ENCODE measurements around the gene TFPT.

Gene TFPT, protein sequence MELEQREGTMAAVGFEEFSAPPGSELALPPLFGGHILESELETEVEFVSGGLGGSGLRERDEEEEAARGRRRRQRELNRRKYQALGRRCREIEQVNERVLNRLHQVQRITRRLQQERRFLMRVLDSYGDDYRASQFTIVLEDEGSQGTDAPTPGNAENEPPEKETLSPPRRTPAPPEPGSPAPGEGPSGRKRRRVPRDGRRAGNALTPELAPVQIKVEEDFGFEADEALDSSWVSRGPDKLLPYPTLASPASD

DNA sequence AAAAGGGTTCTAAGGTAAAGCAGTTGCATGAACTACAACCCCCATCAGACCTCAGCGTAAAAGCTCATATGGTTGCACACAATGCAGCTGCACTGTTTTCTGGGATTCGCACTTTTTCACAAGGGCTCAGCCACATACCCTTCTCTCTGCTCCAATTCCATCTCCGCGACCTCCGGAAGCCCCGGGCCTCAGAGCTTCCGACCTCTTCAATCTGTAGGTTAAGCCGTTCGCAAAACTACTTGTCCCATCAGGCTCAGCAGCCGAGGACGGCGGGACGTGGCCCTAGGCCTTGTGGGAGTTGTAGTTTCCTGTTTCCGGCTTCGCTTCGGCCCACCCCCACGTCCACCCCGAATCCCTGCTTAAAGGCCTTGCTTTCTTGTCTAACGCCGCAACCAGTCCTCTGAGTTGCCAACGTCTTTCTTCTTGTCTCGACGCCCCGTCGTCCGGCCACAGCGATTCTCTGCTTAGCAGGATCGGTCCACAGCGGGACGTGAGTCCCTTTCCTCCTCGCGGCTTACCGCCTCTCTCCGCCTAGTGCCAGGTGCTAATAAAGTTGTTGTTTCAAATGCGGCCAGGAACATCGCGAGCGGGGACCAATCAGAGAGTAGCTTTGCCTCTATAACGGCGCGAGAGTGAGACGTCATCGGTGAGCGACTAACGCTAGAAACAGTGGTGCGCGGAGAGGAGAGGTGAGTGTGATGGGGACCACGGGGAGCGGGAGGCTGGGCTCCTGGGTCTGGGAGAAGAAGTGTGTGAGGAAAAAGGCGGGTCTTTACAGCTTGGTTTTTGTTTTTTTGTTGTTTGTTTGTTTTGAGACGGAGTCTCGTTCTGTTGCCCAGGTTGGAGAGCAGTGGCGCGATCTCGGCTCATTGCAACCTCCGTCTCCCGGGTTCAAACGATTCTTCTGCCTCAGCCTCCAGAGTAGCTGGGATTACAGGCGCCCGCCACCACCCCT, at the start of gene TFPT, which contains the start of gene PRPF31:
TFPT (minus strand) TSS at position 549 of the 955 bp plus-strand sequence; CDS start at position 161, 388 bp downstream.
PRPF31 (plus strand) TSS at position 646 of the 955 bp plus-strand sequence. CDS start 2,525 bp downstream, outside the sequence.
- DNase-seq (ENCODE audit: low spot score) = peak; percentile 97

DNA sequence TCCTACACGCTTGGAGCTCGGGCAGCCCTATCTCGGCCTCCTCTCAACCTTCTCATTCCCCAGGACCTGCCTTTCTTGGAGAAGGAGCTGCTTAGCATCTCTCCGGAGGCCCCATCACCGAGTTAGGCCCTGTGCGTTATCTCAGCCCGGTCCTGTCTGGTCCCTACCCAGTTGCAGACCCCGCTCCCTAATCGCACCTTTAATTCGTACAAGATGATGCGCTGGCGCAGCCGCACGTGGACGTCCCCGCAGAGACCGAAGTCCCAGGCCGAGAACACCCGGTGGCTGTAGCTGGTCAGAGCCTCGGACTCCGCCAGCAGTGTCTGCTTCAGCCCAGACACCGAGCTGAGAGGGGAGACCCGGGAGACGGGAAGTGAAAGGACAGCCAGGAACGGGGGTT, 49.8 kb upstream of the TFPT start:
- DNase-seq (ENCODE audit: low spot score) = no peak

- DNase-seq (ENCODE audit: low spot score) = no peak
Measured at GRCh38 chr19:54164369-54165068, 49.1 kb upstream of the TFPT start.

DNA sequence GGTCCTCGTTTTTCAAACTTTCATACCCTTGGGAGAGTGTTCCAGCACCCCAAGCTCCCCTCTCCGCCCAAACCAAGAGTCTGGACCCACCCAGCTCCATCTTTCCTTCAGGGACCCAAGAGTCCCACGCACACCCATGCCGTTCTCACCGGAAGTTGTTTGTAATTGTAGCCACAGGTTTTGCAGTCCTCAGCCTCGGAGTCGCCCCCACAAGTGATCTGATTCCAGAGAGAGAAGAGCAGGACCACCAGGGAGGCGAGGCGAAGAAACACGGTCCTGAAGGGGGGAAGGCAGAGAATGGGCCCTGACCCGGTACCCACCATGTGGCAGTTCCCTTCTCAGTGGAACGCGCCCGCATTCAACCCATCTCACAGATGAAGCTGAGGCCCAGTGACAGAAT, 47.4 kb upstream of the TFPT start:
- DNase-seq (ENCODE audit: low spot score) = no peak

- DNase-seq (ENCODE audit: low spot score) = peak; percentile 91
Measured at GRCh38 chr19:54162241-54162805, 46.9 kb upstream of the TFPT start.

GRCh38 chr19:54160854-54161253, 45.4 kb upstream of the TFPT start:
- no peak for DNase-seq (ENCODE audit: low spot score)

- no peak for DNase-seq (ENCODE audit: low spot score)
Measured at GRCh38 chr19:54160182-54160811, 44.8 kb upstream of the TFPT start.

DNA sequence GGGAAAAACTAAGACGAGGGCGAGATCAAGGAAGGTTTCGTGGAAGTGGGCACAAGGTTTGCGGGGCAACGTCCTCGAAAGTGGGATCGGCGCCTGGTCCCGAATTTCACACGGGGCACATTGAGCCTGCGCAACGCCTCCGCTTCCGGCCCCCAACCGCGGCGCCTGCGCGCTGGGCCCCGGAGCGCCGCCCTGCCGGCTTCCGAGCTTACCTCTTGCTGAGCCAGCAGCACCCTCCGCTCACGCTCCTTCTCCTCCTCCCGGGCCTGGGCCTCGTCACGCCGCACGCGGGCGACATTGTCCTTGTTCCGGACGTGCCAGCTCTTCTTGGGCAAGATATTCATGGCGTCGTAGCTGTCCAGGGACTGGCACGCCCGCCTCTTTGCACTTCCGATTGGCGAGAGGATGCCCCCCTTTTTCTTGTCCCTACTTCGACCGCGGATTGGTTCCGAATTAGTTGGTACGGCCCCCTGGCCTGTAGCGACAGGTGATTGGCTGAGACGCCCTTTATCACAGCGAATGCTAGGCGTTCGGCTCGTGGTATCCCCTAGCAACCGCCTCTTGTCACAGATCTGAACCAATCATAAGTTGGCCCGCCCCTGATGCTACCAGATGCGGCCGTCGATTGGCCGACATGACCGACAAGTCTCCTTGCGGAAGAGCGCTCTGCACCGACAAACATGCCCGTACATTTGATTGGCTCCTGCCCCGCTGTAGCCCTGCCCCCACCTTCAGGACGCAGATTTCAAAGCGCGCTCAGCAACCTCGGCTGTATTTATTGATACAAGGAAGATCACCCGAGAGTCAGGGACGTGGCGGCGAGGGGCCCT, 44.1 kb upstream of the TFPT start, which contains the start of gene LENG1:
LENG1 (minus strand) TSS at position 370 of the 830 bp plus-strand sequence; CDS start at position 344, 26 bp downstream.
- peak; percentile 99 for DNase-seq (ENCODE audit: low spot score)

DNA sequence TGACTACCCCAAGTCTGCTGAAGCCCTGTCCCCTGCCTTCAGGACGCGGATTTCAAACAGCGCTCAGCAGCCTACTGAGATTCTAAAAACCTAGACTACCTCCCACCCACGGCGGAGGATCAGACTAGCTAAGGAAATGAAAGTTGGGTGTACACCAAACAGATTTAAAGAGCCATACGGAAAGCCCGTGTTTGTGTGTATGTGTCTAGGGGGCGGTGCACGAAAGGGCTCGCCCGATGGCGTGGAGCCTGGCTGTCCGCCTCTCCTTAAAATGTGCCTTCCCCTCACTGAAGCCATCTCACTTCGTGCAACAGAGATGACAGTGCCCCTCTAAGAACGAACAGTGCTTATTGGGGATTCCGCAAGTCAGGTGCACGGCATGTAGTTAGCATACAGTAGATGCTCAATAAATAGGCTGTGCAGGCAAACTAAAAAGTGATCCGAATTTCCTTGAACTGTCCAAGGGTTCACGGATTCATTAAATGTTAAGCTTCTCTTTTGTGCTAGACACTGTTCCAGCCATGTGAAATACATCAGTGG, 43.4 kb upstream of the TFPT start:
- peak; percentile 47 for DNase-seq (ENCODE audit: low spot score)

DNA sequence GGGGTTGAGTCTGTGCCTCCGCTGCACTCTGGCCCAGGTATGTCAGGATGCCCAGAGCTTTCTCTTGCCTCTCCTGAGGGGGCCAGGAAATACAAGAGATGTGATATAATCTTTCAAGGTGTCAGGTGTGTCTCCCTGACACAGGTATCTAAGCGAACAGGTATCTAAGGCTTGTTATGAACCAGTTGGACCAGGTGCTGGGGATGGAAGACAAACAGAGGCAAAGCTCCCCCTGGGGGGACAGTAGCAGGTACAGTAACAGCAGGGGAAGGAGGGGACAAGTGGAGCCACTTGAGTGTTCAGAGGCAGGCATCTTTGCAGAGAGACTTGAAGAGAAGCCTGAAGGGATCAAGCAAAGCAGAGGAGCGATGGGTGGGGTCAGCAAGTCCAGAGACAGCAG, 41.5 kb upstream of the TFPT start:
- DNase-seq (ENCODE audit: low spot score) = no peak

GRCh38 chr19:54156490-54156889, 41.0 kb upstream of the TFPT start:
- no peak for DNase-seq (ENCODE audit: low spot score)

DNA sequence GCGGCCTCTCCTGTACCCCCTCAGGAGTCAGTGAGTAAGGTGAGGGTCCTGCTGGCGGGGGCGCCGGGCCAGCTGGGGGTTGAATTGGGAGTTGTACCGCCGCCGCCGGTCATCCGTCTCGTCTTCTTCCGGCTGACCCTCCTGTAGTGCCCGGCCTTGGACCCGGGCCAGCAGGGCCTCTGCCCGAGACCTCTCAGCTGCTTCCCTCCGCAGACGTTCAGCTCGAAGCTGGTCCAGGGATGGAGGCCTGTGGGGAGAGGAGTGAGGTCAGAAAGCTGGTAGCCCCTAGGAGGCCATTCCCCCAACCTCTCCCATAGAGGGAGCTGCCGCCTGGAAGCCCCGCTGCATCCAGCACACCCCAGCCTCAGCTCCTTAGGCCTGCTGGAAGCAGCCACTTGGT, 40.2 kb upstream of the TFPT start:
- no peak for DNase-seq (ENCODE audit: low spot score)

DNA sequence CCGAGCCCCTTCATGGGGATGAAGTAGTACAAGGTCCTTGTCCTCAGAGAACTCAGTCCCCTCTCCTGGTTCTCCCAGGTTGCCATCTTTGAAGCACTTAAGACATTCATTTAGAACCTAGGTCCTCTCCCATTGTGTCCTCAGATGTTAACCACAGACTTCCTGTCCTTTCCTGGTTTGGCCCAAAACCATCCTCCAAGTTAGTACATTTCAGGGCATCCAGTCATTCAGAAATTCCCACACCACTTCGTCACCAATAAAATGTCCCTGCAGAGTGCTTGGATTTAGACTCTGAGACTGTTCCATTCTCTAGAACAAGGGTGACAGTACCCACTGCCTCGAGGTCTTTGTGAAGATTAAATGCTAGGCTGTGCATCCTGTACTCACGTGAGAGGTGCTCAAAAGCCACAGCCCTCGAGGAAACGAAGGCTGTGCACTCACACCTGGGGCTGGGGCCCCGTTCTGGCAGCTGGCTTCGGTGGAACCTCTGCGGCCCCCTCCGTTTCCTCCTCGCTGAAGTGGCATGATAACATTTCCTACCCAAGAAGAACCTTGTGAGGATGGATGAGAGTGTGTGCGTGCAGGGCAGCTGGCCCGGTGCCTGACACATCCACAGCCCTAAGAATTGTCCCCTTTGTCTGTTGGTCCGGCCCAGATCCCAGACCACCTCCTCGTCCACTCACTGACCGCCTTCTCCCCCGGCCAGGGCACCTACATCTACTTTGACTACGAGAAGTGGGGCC, 39.3 kb upstream of the TFPT start:
- DNase-seq (ENCODE audit: low spot score) = no peak

DNA sequence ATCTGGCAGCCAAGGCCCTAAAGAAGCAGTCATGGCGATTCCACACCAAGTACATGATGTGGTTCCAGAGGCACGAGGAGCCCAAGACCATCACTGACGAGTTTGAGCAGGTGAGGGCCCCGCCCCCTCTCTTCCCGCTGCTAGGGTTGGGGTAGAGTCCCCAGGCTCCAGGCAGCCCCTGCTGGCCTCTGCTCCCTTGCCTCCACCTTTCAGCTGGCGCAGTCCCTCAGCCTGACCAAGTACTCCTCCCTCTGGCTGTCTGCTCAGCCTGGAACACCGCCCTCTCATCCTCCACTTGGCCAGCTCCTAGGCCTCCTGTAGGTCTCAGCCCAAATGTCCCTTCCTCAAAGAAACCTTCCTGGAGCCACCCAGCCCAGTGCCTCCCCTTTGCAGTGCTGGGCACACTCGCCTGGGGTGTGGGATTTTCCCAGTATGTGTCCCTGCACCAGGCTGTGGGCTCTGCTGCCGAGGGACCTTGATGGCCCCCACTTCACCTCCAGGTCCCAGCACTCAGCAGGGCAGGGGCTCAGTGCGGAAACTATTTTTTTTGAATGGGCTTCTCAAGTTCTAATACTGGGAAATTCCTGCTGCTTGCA, 38.4 kb upstream of the TFPT start:
- DNase-seq (ENCODE audit: low spot score) = no peak

DNA sequence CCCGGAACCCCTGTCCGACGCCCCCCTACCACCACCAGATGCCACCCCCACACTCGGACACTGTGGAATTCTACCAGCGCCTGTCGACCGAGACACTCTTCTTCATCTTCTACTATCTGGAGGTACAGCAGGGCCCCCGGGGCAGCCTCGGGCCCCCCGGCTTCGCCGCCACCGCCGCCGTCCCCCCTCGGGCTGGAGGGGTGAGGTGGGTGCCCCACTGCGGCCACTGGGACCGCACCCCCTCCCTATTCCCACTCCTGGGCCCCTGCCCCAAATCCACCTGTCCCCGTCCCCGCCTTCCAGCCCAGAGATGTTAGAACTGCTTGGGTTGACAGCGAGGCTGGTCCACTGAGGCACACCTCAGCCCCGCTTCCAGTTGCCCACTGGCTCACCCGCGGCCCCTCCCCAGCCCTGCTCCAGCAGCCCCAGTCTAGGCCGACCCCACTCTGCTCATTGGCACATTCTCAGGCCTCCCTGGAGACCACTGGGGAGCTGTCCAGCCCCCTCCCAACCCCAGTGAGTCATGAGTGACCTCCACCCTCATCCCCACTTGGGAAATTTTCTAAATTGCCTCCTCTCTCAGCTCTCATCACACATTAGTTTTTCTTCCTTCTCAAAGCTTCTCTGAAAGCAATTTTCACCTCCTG, 37.5 kb upstream of the TFPT start:
- no peak for DNase-seq (ENCODE audit: low spot score)

- no peak for DNase-seq (ENCODE audit: low spot score)
Measured at GRCh38 chr19:54152267-54152666, 36.8 kb upstream of the TFPT start.

GRCh38 chr19:54151362-54152035, 36.0 kb upstream of the TFPT start:
- DNase-seq (ENCODE audit: low spot score) = no peak
